HEK293 (cell line): ENCODE data around the gene IL13.

Experiments
- CTCF ChIA-PET: fragments of 350-600 bp; formaldehyde crosslinking; extraction: SDS; loops from one replicate; lab custom pipeline; 2021; ENCODE audit warnings: antibody characterized with exemption; lab: Yijun Ruan, JAX
- POLR2A ChIA-PET: fragments of 300-600 bp; formaldehyde crosslinking; extraction: SDS; loops from one replicate; lab custom pipeline; 2020; ENCODE audit warnings: antibody characterized with exemption, inconsistent platforms; lab: Yijun Ruan, JAX
- H3K27ac ChIP-seq: fragments of 200-500 bp; sonication (Bioruptor generic); 2 replicates; pipeline ENCODE4 v1.5.1; 2014; ENCODE audit warnings: low read depth, low read length, control low read depth, inconsistent platforms; ENCODE audit errors: extremely low read depth
- H3K36me3 ChIP-seq, 2 experiments: fragments of 200-500 bp in 1 of 2; sonication (Bioruptor generic) in 1 of 2; 1 replicate in 1 of 2; 2 replicates in 1 of 2; pipeline ENCODE4 v1.5.1; 2014 to 2017; ENCODE audit warnings: inconsistent platforms in 2 of 2, low read length in 2 of 2; ENCODE audit not compliant: control insufficient read depth in 2 of 2, insufficient read depth in 1 of 2
- H3K4me1 ChIP-seq: fragments of 200-500 bp; sonication (Bioruptor generic); 2 replicates; pipeline ENCODE4 v1.5.1; 2014; ENCODE audit warnings: mild to moderate bottlenecking, low read length, inconsistent platforms; ENCODE audit not compliant: control insufficient read depth, insufficient read depth
- H3K4me3 ChIP-seq: 2 replicates; pipeline ENCODE4 v1.5.1; 2011; ENCODE audit warnings: low read depth, mild to moderate bottlenecking, control low read depth, low read length, moderate library complexity
- H3K9me3 ChIP-seq: fragments of 200-500 bp; sonication (Bioruptor generic); 2 replicates; pipeline ENCODE4 v1.5.1; 2014; ENCODE audit warnings: low read depth, low read length, inconsistent platforms; ENCODE audit not compliant: control insufficient read depth, insufficient read depth
- HOXC10 ChIP-seq: sonication (generic); formaldehyde crosslinking; IDR thresholded peaks from 2 replicates; pipeline ENCODE4 v1.8.1; 2023; ENCODE audit warnings: mild to moderate bottlenecking, missing genetic modification reagents
- PRDM10 ChIP-seq: fragments of 450-650 bp; formaldehyde crosslinking; IDR thresholded peaks from 2 replicates; pipeline ENCODE4 v1.5.1; 2016; ENCODE audit warnings: missing biosample characterization, missing genetic modification characterization
- SETDB1 ChIP-seq: IDR thresholded peaks from one replicate; pipeline ENCODE4 v1.6.1; 2017; ENCODE audit warnings: mild to moderate bottlenecking, low read length, moderate library complexity, mixed read lengths; ENCODE audit not compliant: insufficient read length
- ZBTB1 ChIP-seq: fragments of 450-650 bp; formaldehyde crosslinking; IDR thresholded peaks from 2 replicates; pipeline ENCODE4 v1.5.1; 2016; ENCODE audit warnings: missing biosample characterization, missing genetic modification characterization
- ZBTB11 ChIP-seq: fragments of 450-650 bp; formaldehyde crosslinking; conservative IDR thresholded peaks from 2 replicates; pipeline ENCODE4 v1.5.1; 2016; ENCODE audit warnings: low read depth, missing biosample characterization, missing genetic modification characterization
- ZBTB20 ChIP-seq: fragments of 450-650 bp; formaldehyde crosslinking; IDR thresholded peaks from 2 replicates; pipeline ENCODE4 v1.5.1; 2016; ENCODE audit warnings: missing biosample characterization, missing genetic modification characterization
- ZFHX2 ChIP-seq: fragments of 450-650 bp; formaldehyde crosslinking; conservative IDR thresholded peaks from 2 replicates; pipeline ENCODE4 v1.5.1; 2016; ENCODE audit warnings: missing biosample characterization, missing genetic modification characterization
- ZNF221 ChIP-seq: fragments of 450-650 bp; formaldehyde crosslinking; IDR thresholded peaks from 2 replicates; pipeline ENCODE4 v1.5.1; 2017; ENCODE audit warnings: missing biosample characterization, missing genetic modification characterization, borderline replicate concordance
- ZNF274 ChIP-seq, 2 experiments: fragments of 200-500 bp in 1 of 2; fragments of 450-650 bp in 1 of 2; sonication (Bioruptor generic) in 1 of 2; formaldehyde crosslinking in 1 of 2; IDR thresholded peaks; 2 replicates each; pipeline versions ENCODE4 v1.5.1 to v1.6.1; 2014 to 2016; ENCODE audit warnings: borderline replicate concordance in 1 of 2, inconsistent platforms in 1 of 2, low read length in 1 of 2, missing biosample characterization in 1 of 2, missing genetic modification characterization in 1 of 2
- ZNF433 ChIP-seq: fragments of 450-650 bp; formaldehyde crosslinking; IDR thresholded peaks from 2 replicates; pipeline ENCODE4 v1.5.1; 2016; ENCODE audit warnings: missing biosample characterization, missing genetic modification characterization, low read depth
- ZNF514 ChIP-seq: fragments of 450-650 bp; formaldehyde crosslinking; IDR thresholded peaks from 2 replicates; pipeline ENCODE4 v1.5.1; 2016; ENCODE audit warnings: missing biosample characterization, missing genetic modification characterization
- ZNF623 ChIP-seq: fragments of 450-650 bp; formaldehyde crosslinking; IDR thresholded peaks from 2 replicates; pipeline ENCODE4 v1.5.1; 2016; ENCODE audit warnings: missing biosample characterization, missing genetic modification characterization
- ZNF701 ChIP-seq: fragments of 450-650 bp; formaldehyde crosslinking; IDR thresholded peaks from 2 replicates; pipeline ENCODE4 v1.5.1; 2016; ENCODE audit warnings: missing biosample characterization, missing genetic modification characterization
- ZNF704 ChIP-seq: fragments of 450-650 bp; formaldehyde crosslinking; IDR thresholded peaks from 2 replicates; pipeline ENCODE4 v1.5.1; 2016; ENCODE audit warnings: missing biosample characterization, missing genetic modification characterization
- ZNF747 ChIP-seq: fragments of 450-650 bp; formaldehyde crosslinking; IDR thresholded peaks from 2 replicates; pipeline ENCODE4 v1.5.1; 2016; ENCODE audit warnings: missing biosample characterization, missing genetic modification characterization
- ZNF791 ChIP-seq: fragments of 450-650 bp; formaldehyde crosslinking; IDR thresholded peaks from 2 replicates; pipeline ENCODE4 v1.5.1; 2016; ENCODE audit warnings: missing biosample characterization, missing genetic modification characterization
- ZNF792 ChIP-seq: fragments of 450-650 bp; formaldehyde crosslinking; IDR thresholded peaks from 2 replicates; pipeline ENCODE4 v1.5.1; 2016; ENCODE audit warnings: missing biosample characterization, missing genetic modification characterization
- ZNF843 ChIP-seq: fragments of 450-650 bp; formaldehyde crosslinking; IDR thresholded peaks from 2 replicates; pipeline ENCODE4 v1.5.1; 2016; ENCODE audit warnings: missing biosample characterization, missing genetic modification characterization
- ZXDB ChIP-seq: fragments of 450-650 bp; formaldehyde crosslinking; IDR thresholded peaks from 2 replicates; pipeline ENCODE4 v1.5.1; 2016; ENCODE audit warnings: missing biosample characterization, missing genetic modification characterization
- TF ChIP-seq, protein P1 (sequence below): fragments of 450-650 bp; formaldehyde crosslinking; IDR thresholded peaks from 2 replicates; pipeline ENCODE4 v1.5.1; 2016; ENCODE audit warnings: missing biosample characterization, missing genetic modification characterization
- TF ChIP-seq, protein P2 (sequence below): fragments of 450-650 bp; formaldehyde crosslinking; IDR thresholded peaks from 2 replicates; pipeline ENCODE4 v1.5.1; 2017; ENCODE audit warnings: missing biosample characterization, missing genetic modification characterization

The IL13 gene

DNA sequence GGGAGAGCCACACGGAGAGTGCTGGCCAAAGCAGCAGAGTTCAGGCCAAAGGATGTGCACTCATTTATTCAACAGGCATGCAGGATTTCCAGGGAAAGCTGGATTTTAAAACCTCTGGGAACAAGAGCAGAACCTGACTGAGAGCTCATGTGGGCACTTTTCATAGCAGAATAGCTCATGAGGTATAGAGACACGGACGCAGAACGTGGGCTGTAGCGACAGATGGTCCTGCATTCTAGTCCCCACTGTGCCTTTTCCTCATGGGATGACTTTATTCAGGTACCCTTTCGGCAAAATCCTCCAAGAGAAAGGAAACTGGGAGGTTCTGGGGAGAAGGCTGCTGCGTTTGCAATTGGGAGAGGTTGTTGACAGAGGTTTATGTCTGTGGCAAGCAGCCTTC, 21.2 kb downstream of the IL13 start (continued):
- no peak for TF ChIP-seq ZNF747 (tag by site-specific recombination)
- TF ChIP-seq PRDM10 (tag by site-specific recombination), result no peak
- TF ChIP-seq ZNF433 (tag by site-specific recombination), result no peak
- TF ChIP-seq ZNF623 (tag by site-specific recombination), result no peak
- TF ChIP-seq ZXDB, result no peak
- no peak for TF ChIP-seq ZNF792 (tag by site-specific recombination)
- TF ChIP-seq ZNF514 (tag by site-specific recombination), result no peak
- TF ChIP-seq ZNF701 (tag by site-specific recombination), result no peak

DNA sequence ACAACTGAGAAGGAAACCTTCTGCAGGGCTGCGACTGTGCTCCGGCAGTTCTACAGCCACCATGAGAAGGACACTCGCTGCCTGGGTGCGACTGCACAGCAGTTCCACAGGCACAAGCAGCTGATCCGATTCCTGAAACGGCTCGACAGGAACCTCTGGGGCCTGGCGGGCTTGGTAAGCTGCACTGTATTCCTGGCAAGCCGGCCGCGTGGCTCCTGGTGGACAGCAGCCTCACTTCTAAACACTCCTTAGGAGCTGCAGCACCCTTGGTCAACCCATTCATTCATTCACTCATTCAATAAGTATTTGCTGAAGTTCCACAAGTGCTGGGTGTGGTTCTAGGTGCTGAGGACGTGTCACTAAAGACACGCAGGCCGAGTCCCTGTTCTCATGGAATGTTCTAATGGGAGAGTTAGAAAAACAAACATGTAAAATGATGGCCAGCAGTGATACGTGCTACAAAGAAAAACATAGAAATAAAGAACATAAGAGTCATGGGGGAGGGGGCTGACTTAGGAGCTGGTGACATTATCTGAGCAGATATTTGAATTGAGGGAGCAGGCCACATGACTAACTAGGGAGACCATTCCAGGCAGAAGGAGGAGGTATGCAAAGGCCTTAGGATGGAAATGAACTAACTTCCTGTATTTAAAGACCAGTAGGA, 21.9 kb downstream of the IL13 start:
- no peaks in the 10 kb centered on the region for H3K36me3 ChIP-seq
- POLR2A ChIA-PET, result no interaction called here
- no peak for TF ChIP-seq ZNF843 (tag by site-specific recombination)
- TF ChIP-seq ZNF274 (IDR thresholded peaks at IDR 0.05; ENCODE audit: low read length), result no peak
- no peak for TF ChIP-seq ZNF274 (tag by site-specific recombination; IDR thresholded peaks at IDR 0.05; ENCODE audit: borderline replicate concordance)
- no peak for TF ChIP-seq SETDB1
- no peak for TF ChIP-seq ZNF221 (tag by site-specific recombination)
- TF ChIP-seq ZBTB20 (tag by site-specific recombination), result no peak
- TF ChIP-seq ZBTB11 (tag by site-specific recombination), result no peak
- TF ChIP-seq, protein P1, sequence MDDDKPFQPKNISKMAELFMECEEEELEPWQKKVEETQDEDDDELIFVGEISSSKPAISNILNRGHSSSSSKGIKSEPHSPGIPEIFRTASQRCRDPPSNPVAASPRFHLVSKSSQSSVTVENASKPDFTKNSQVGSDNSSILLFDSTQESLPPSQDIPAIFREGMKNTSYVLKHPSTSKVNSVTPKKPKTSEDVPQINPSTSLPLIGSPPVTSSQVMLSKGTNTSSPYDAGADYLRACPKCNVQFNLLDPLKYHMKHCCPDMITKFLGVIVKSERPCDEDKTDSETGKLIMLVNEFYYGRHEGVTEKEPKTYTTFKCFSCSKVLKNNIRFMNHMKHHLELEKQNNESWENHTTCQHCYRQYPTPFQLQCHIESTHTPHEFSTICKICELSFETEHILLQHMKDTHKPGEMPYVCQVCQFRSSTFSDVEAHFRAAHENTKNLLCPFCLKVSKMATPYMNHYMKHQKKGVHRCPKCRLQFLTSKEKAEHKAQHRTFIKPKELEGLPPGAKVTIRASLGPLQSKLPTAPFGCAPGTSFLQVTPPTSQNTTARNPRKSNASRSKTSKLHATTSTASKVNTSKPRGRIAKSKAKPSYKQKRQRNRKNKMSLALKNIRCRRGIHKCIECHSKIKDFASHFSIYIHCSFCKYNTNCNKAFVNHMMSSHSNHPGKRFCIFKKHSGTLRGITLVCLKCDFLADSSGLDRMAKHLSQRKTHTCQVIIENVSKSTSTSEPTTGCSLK, result no peak
- no peak for TF ChIP-seq ZNF704 (tag by site-specific recombination)
- no peak for TF ChIP-seq ZFHX2 (tag by site-specific recombination)
- TF ChIP-seq, protein P2, sequence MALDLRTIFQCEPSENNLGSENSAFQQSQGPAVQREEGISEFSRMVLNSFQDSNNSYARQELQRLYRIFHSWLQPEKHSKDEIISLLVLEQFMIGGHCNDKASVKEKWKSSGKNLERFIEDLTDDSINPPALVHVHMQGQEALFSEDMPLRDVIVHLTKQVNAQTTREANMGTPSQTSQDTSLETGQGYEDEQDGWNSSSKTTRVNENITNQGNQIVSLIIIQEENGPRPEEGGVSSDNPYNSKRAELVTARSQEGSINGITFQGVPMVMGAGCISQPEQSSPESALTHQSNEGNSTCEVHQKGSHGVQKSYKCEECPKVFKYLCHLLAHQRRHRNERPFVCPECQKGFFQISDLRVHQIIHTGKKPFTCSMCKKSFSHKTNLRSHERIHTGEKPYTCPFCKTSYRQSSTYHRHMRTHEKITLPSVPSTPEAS (tag by site-specific recombination), result no peak
- no peak for TF ChIP-seq ZBTB1
- TF ChIP-seq ZNF791 (tag by site-specific recombination), result no peak
- no peak for TF ChIP-seq HOXC10
- TF ChIP-seq, all 188 proteins: peak for 0
- Histone ChIP-seq H3K27ac (no peak overlapping the region), H3K4me3 (no peak overlapping the region), H3K9me3 (no peaks in the 10 kb centered on the region), H3K4me1 (no peaks in the 10 kb centered on the region)
- CTCF ChIA-PET, result interaction anchor here (0.6 to 3.2 kb wide), 2 partner anchors 153 to 443 kb away, joined by 3 to 14 read pairs; no protein-coding TSS in a partner anchor
